HK-2 (cell line): ENCODE data around the gene FOXA1.

Source experiments
- DNase-seq: peaks from one replicate; pipeline ENCODE4 v3.0.0-alpha.2; 2018; ENCODE audit not compliant: unreplicated experiment

FOXA1 gene

DNA sequence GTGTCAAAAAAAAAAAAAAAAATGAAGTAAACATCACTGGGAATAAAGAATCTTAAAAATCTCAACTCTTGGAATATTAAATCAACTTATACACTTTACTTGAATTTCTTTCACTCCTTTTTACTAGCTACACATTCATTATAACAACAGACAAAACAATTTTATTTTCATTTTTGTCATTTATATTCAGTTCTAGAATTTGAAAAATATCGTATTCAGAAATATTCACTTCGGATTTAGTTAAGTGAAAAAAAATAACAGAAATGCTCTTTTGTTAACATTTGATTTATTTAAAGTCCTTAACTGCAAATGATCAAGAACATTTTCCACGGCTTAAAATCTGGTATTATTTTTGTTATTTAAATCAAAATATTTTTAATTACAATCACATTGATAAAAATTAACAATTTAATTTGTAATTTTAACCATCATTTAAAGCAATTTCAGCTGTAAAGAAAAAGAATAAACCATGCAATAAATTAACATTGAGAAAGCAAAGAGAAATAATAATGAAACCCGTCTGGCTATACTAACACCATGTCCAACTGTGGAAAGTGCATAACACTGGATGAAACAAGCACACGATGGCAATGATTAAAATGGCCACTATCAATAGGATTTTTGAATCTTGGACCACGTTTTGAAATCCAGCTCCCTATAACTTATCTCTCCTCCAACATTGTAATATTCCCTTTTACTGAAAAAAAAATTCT lies 5.2 kb downstream of the FOXA1 start:
- no peak for DNase-seq

DNA sequence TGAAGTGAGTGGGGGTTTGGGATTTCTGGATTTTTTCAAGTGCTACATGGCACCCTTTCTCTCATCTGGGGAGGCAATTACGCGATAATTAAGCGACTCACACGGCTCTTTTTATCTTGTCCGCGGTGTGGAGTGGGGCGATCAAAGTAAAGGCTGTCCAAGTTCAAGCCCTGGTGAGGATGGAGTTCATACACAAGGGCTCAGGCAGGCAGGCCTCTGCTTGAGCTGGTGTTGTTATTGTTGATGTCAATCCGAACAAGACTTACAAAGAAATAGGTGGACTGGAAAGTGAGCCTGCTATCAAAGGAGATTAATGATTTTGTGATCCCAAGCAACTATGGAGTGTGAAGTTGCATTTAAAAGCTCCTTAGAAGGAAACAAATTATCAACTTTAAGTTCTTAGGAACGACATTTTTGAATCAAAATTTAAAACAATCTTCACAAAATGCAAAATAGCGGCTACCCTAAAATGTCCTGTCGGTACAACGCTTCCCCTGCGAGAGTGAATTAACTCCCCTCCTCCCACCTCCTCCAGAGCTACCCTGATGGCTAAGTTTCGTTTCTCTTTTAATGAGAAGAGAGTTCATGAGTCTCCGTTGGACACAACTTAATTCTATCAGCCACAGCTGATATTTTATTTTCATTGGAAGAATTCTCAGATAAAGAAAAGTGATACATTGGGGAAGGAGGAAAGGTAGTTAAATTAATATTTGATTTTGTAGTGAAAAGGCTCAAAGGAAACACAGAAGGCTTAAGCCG lies 5.9 kb downstream of the FOXA1 start:
- no peak for DNase-seq

DNA sequence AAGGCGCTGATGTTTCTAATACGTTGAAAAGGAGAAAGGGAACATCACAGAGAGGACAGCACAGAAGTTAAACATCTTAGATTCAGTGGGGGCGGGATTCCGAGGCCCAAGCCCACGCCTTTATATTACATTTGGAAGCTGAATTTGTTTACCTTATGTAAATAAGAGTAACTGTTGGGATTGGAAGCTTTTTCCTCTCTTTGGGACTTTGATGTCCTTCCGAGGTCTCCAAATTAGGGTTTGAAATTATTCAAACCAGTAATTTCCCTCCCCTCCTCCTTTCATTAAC lies 6.4 kb downstream of the FOXA1 start:
- no peak for DNase-seq

- DNase-seq, result no peak
Measured at GRCh38 chr14:37587881-37588666, 7.0 kb downstream of the FOXA1 start.

- DNase-seq, result no peak
Measured at GRCh38 chr14:37587131-37587803, 7.8 kb downstream of the FOXA1 start.

DNA sequence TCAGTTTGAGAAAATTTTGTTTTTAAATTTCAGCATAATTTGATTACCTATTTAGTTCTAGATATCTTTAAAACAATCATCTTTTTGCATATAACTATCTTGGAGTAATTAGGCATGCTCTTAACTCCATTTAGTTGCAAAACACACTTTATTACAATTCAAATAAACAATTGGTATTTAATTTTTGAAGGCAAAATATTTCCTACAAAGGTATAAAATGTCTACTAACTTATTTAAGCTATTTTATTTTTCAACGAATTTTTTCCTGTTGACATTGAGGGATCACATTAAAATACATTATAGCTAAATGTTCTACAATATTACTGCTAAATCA lies 8.3 kb downstream of the FOXA1 start:
- no peak for DNase-seq

DNA sequence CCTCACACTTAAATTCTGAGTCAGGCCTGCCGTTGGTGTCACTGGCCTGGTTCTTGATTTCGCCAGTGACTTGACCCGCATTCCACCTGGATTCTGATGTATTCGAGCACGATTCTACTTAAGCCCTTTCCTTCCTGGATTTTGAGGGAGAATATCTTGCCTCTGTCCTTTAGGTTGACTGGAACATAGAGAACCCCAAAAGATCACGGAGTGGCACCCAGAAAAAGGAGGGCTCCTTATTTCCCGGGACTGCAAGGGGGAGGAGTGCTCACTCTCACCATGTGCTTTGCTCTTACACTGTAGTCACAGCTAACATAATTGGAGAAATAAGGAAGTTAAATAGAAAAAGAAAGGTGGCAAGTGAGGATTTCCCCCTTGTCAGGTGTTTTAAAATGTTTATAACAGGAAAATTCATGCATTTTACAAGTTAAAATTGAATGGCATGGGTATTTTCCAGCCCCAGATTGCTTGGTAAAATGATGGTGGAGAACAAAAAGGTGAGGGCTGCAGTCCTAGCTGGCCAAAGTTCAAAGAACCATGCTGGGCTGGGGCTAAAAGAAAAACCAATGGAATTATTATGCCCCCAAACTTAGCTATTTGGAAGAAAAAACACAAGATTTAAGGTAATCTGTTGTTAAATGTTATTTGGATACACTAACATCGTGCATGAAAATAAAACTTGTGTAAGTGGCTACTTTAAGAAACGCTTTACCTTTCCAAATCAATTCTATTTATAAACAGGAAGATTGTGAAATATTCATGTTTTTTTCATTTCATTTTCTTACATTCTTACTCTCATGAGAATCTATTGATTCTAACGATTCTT lies 8.9 kb downstream of the FOXA1 start:
- DNase-seq, result no peak

DNA sequence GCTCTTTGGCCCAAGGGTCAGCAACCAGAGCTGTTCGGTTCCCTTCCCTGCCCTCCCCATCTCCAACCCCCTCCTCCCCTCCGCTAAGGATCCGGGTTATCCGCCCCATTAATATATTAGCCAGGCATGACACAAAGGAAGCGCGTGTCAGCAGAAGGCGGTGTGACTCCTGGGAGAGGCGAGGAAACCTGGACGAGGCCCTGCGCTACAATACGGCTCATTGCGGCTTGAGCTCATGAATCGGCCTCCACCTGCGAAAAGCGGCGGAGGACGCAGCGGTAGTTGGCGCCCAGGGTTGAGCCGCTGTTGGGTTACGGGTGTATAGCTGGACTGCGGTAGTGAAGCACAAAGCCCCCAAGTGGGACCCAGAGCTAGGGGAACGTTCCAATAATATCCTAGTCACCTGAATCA lies 9.9 kb downstream of the FOXA1 start:
- DNase-seq, result no peak

DNA sequence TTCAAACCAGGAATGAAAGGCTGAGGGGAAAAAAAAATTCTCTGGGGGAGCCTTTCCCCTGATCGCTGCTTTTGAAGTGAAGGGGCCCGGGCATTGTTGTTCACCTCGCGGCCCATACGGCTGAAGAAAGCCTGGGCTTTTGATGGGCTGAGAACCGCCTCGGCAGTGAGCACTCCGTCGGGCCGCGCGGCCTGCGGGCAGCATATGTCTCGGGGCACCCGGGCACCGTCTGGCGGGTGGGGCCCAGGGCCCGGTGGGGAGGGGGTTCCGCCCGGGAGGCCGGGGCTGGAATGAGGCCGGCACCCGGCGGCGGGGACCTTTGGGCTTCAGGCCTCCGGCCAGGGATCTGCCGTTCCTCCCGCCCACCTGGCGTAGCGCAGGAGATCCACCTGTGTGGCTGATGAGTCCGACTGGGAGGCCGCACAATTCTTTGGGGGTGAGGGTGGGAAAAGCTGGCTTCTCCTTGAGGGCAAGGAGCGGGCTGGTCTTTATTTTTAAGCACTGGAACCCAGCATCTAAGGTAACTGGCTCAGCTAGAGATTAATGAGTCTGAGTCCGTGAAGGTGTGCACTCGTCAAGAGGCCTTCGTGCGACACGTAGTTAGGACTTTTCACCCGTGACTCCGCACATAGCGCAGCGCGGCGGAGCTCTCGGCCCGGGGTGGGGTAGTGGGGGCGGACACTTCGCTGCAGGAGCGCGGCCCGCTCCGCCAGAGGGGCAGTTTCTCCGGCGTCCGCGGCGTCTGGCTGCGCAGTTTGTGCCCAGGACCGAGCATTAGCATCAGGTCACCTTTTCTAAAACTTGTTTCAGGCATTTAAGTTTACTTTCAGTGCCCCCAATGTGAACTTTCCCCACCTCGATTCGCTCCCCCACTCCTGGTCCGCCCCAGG lies 10.6 kb downstream of the FOXA1 start:
- DNase-seq, result no peak

DNA sequence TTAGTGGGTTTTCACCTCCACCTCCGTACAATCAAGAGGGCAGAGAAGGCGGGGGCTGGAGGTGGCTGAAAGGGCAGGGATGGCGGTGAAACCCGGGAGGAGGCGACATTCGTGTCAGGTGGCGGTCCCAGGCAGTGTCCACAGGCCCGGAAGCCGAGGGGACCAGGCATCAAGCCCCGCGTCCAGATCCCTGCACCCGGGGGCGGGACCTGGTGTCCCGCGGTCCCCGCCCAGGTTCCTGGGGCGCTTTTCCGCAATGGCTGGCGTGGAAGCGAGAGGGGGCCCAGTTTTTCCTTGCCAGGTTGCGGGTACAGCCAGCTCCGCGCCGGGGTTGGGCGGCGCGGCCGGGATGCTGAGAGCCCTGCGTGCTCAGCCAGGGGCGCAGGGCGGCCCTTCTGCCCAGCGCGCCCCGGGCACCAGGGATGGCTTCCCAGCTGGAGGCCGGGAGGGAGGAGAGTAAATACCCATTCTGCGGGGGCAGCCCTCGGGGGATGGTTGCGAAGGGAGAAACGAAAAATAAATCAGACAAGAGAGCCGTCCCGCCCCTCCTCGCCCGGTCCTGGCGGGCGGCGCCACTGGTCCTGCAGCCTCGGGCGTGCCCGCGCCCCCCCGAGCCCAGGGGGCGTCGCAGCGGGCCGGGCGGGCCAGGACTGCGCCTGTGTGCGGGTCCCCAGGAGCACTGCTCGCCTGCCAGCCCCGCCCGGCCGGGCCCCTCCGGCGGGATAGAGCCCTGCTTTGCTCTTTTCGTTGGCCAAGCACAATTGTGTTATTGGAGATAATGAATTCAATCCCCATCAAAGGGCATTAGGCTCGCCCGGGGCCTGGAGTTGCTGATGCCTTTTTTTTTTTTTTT lies 11.5 kb downstream of the FOXA1 start:
- DNase-seq, result no peak

GRCh38 chr14:37580146-37580545 lies 14.9 kb downstream of the FOXA1 start:
- DNase-seq, result no peak

GRCh38 chr14:37579274-37579673 lies 15.8 kb downstream of the FOXA1 start:
- no peak for DNase-seq

DNA sequence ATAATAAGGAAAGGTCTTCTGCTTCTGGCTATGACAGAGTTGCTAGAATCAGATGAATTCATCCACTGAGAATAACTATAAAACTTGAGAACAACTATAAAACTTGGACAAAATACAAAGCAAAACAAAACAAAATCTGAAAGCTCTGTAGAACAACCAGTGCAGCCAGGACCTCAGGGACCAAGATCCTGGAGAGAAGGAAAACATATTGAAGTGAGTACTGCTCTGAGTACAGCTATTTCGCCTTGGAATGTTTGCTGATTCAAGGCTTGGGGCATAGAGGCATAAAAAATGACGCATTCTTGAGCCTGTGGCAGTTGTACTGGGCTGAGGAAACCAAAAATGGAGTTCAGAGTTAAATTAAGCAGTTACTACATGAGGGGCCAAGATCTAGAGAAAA lies 21.7 kb downstream of the FOXA1 start:
- DNase-seq, result no peak

DNA sequence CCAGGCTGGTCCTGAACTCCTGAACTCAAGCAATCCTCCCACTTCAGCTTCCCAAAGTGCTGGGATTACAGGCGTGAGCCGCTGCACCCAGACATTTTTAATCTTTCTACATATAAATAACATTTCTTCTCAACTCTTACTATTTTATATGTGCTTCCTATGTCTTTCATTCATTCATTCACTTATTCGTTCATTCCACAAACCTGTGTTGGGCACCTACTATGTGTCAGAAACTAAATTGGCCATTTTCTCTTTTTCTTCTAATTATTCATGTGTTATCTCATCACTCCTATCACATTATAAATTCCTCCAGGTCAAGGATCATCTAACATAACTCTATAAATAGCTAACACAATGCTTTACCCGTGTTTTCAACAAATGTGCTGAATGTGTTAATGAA lies 23.7 kb downstream of the FOXA1 start:
- DNase-seq, result no peak

GRCh38 chr14:37569729-37570128 lies 25.3 kb downstream of the FOXA1 start:
- no peak for DNase-seq

GRCh38 chr14:37566811-37567371 lies 28.2 kb downstream of the FOXA1 start:
- DNase-seq, result no peak

DNA sequence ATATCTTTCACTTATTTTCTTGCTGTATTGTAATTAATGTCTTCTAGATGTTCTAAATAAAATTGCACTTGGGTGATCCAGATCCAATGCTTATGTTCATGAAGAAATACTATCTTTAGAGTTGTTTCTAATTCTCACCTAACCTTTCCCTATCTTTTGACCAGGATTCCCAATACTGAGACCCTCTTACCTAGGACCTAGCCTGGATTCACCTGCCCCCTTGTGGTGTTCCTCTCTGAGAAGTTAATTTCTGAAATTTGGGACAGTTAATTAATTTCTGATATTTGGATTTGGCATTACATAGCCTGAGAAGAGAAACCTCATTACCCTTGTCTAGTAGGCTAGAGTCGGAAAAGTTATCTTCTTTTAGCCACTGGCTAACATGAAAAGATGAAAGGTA lies 29.5 kb downstream of the FOXA1 start:
- no peak for DNase-seq

DNA sequence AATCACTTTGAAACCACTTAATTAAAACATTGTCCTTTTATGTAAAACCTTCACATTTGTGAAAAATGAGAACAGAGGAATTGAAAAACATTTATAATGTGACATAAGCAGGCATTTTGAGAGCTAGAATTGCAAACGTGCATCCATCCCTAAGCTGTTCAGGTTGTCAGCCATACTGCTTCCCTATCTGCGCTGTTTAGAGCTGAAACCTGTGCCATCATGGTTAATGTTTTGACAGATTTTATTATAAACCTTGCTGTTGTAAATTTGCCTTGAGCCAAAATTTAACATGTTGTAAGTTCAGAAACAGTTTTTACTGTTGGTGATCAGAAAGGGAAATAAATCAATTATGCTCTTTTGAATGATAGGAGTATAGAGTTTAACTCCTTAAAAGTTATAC lies 31.9 kb downstream of the FOXA1 start:
- DNase-seq, result no peak

- no peak for DNase-seq
Measured at GRCh38 chr14:37559386-37559785, 35.7 kb downstream of the FOXA1 start.
